ENCODE results near the gene NXPE2.

- no peak for TF ChIP-seq ATF2 (IDR thresholded peaks at IDR 0.05; ENCODE audit: low read length)
- no peak for TF ChIP-seq NRF1 (IDR thresholded peaks at IDR 0.05; ENCODE audit: low read depth, low read length)
- no peak for TF ChIP-seq RXRA (IDR thresholded peaks at IDR 0.05; ENCODE audit: insufficient read depth, low read depth, low read length)
- TF ChIP-seq RAD21 (IDR thresholded peaks at IDR 0.05 in 1 of 2, conservative IDR thresholded peaks at IDR 0.05 in 1 of 2; ENCODE audit: low read depth in 2 of 2, low read length in 2 of 2) = no peak
- TF ChIP-seq, protein P1, sequence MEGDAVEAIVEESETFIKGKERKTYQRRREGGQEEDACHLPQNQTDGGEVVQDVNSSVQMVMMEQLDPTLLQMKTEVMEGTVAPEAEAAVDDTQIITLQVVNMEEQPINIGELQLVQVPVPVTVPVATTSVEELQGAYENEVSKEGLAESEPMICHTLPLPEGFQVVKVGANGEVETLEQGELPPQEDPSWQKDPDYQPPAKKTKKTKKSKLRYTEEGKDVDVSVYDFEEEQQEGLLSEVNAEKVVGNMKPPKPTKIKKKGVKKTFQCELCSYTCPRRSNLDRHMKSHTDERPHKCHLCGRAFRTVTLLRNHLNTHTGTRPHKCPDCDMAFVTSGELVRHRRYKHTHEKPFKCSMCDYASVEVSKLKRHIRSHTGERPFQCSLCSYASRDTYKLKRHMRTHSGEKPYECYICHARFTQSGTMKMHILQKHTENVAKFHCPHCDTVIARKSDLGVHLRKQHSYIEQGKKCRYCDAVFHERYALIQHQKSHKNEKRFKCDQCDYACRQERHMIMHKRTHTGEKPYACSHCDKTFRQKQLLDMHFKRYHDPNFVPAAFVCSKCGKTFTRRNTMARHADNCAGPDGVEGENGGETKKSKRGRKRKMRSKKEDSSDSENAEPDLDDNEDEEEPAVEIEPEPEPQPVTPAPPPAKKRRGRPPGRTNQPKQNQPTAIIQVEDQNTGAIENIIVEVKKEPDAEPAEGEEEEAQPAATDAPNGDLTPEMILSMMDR (IDR thresholded peaks at IDR 0.05; ENCODE audit: control extremely low read depth in 1 of 3, insufficient read depth in 1 of 3, low read depth in 1 of 3, low read length in 3 of 3) = no peak
- TF ChIP-seq POLR2A (IDR thresholded peaks at IDR 0.05; ENCODE audit: control extremely low read depth in 1 of 2, low read depth in 2 of 2, low read length in 2 of 2) = no peak
- no peak for TF ChIP-seq GTF2F1 (IDR thresholded peaks at IDR 0.05; ENCODE audit: borderline replicate concordance, low read depth, low read length)
- no peak for TF ChIP-seq TEAD4 (IDR thresholded peaks at IDR 0.05; ENCODE audit: low read depth, low read length)
These were observed 1.2 kb downstream of the NXPE2 start for GRCh38 chr11:114679505-114679904.
